HepG2 (cell line): Measurements from ENCODE around the gene PGC. TPM values are rescaled to one million over a fixed set of nuclear protein-coding genes. Genes with fewer than 3 reads are reported as not detected.
A peak's percentile ranks its signal among the peaks of the same experiment; 100 is the strongest.

Source experiments
- KDM4B ChIP-seq: sonication (generic); formaldehyde crosslinking; IDR thresholded peaks from 2 replicates; pipeline ENCODE4 v1.4.0; 2020; ENCODE audit warnings: missing genetic modification reagents
- MEIS1 ChIP-seq: sonication (generic); formaldehyde crosslinking; IDR thresholded peaks from 2 replicates; pipeline ENCODE4 v1.9.0; 2021; ENCODE audit warnings: mild to moderate bottlenecking, missing genetic modification reagents, moderate library complexity, borderline replicate concordance
- NFKB2 ChIP-seq: sonication (generic); formaldehyde crosslinking; IDR thresholded peaks from 2 replicates; pipeline ENCODE4 v1.4.0; 2020; ENCODE audit warnings: missing genetic modification reagents, borderline replicate concordance
- REXO4 ChIP-seq: sonication (generic); formaldehyde crosslinking; IDR thresholded peaks from 2 replicates; pipeline ENCODE4 v1.8.0; 2022; ENCODE audit warnings: missing genetic modification reagents, mild to moderate bottlenecking, borderline replicate concordance
- TCF7L2 ChIP-seq: IDR thresholded peaks from 2 replicates; pipeline ENCODE4 v1.6.1; 2011; ENCODE audit warnings: mild to moderate bottlenecking, low read depth, low read length, moderate library complexity
- ZBTB20 ChIP-seq: sonication (generic); formaldehyde crosslinking; IDR thresholded peaks from 2 replicates; pipeline ENCODE4 v1.8.1; 2023; ENCODE audit warnings: missing genetic modification reagents, low read depth, mild to moderate bottlenecking, borderline replicate concordance
- ZBTB3 ChIP-seq: sonication (generic); formaldehyde crosslinking; IDR thresholded peaks from 2 replicates; pipeline ENCODE4 v1.4.0; 2020; ENCODE audit warnings: low read depth, mild to moderate bottlenecking, moderate library complexity, missing genetic modification reagents, borderline replicate concordance
- ZNF547 ChIP-seq: sonication (generic); formaldehyde crosslinking; IDR thresholded peaks from 2 replicates; pipeline ENCODE4 v1.5.1; 2020; ENCODE audit warnings: mild to moderate bottlenecking, missing genetic modification reagents
- ZNF672 ChIP-seq: sonication (generic); formaldehyde crosslinking; IDR thresholded peaks from 2 replicates; pipeline ENCODE4 v1.8.1; 2022; ENCODE audit warnings: missing genetic modification reagents
- ZNF678 ChIP-seq: sonication (generic); formaldehyde crosslinking; IDR thresholded peaks from 2 replicates; pipeline ENCODE4 v1.4.0; 2020; ENCODE audit warnings: mild to moderate bottlenecking, missing genetic modification reagents
- polyA plus RNA-seq, 8 experiments: library from polyadenylated mRNA; depleted of rRNA in 3 of 8; stranded (reverse) in 7 of 8; unstranded in 1 of 8; fragments of >200 nt; fragmentation: Illumina TruSeq in 4 of 8; extraction: Trizol in 4 of 8; gene quantifications; 2 replicates each; pipeline versions ENCODE4 v1.2.1 to v1.2.3, GENCODE V29; 2011 to 2016; ENCODE audit warnings: low read depth in 4 of 8, missing spikeins in 1 of 8, mixed read lengths in 1 of 8; ENCODE audit not compliant: insufficient read depth in 1 of 8
- total RNA-seq, 5 experiments: library from RNA; depleted of rRNA; stranded (reverse); fragments of >200 nt; fragmentation: Illumina TruSeq; extraction: Trizol; gene quantifications; 2 replicates each; pipeline ENCODE4 v1.2.3, GENCODE V29; 2016; ENCODE audit warnings: low read depth in 1 of 5
- TF ChIP-seq, protein P1 (sequence below): sonication (generic); formaldehyde crosslinking; IDR thresholded peaks from 2 replicates; pipeline ENCODE4 v1.8.0; 2022; ENCODE audit warnings: low read depth, missing genetic modification reagents
- TF ChIP-seq, protein P2 (sequence below): sonication (generic); formaldehyde crosslinking; IDR thresholded peaks from 2 replicates; pipeline ENCODE4 v1.9.0; 2021; ENCODE audit warnings: missing genetic modification reagents, mild to moderate bottlenecking, borderline replicate concordance
- TF ChIP-seq, protein P3 (sequence below): IDR thresholded peaks from 2 replicates; pipeline ENCODE4 v1.6.1; 2012; ENCODE audit warnings: low read length, improper control_type of control experiment
- TF ChIP-seq, protein P4 (sequence below): sonication (generic); formaldehyde crosslinking; IDR thresholded peaks from 2 replicates; pipeline ENCODE4 v1.8.1; 2022; ENCODE audit warnings: mild to moderate bottlenecking, missing genetic modification reagents
- TF ChIP-seq, protein P5 (sequence below): fragments of 450-650 bp; IDR thresholded peaks from 2 replicates; pipeline ENCODE4 v1.6.1; 2016
- TF ChIP-seq, protein P6 (sequence below): sonication (generic); formaldehyde crosslinking; IDR thresholded peaks from 2 replicates; pipeline ENCODE4 v1.5.0; 2020; ENCODE audit warnings: mild to moderate bottlenecking, missing genetic modification reagents

Gene PGC
- total and polyA plus RNA-seq, 2 of the 13 experiments (the other 11 are each of a cell fraction or from before 2014, with no cell fraction given) = 426 to 502 TPM

DNA sequence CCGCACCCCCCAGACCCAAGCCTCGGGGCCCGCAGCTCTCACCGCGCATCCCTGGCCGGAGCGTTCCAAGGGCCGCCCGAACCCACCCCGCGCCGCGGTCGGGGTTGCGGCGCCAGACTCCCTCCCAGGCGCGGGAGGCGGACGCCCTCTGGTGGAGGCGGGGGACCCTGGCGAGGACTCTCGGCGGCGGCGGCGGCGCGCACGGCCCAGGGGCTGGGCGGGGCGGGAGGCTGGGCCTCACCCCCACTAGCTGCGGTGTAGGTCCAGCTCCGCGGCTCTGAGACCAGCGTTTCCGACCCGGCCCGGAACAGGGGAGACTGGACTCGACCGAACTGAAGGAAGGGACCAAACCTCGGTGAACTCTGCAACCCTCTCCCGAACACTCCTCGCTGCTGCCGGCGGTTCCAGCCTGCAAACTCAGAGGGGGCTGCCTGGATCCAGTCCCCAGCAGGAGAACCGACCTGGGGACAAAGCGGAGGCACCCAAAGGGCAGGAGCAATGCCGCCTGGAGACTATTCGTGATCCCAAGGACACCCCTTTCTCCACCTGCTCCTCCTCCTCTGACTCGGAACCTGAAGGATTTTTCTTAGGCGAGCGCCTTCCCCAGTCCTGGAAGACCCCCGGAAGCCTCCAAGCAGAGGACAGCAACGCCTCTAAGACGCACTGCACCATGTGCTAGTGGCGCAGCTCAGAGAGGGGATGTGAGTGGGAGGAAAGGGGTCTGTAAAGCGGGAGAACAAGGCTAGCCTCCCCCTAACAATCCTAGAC, 39.4 kb upstream of the PGC start (continued):
- TF ChIP-seq, protein P1, sequence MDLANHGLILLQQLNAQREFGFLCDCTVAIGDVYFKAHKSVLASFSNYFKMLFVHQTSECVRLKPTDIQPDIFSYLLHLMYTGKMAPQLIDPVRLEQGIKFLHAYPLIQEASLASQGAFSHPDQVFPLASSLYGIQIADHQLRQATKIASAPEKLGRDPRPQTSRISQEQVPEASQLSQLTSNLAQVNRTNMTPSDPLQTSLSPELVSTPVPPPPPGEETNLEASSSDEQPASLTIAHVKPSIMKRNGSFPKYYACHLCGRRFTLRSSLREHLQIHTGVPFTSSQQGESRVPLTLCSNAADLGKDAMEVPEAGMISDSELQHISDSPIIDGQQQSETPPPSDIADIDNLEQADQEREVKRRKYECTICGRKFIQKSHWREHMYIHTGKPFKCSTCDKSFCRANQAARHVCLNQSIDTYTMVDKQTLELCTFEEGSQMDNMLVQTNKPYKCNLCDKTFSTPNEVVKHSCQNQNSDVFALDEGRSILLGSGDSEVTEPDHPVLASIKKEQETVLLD (CRISPR knock-in tag) = peak; percentile 72; the same call in 1 of the 2 replicates
- TF ChIP-seq ZNF672 (no peak), ZBTB20 (CRISPR knock-in tag) (peak; percentile 36), KDM4B (no peak; the same call in 1 of the 2 replicates), NFKB2 (CRISPR knock-in tag) (no peak; the same call in 1 of the 2 replicates), ZBTB3 (CRISPR knock-in tag) (0 out of 2 replicates have a peak, but pooled peaks have one; percentile 69), REXO4 (CRISPR knock-in tag) (no peak), TCF7L2 (no peak), ZNF547 (CRISPR knock-in tag) (peak; percentile 72; the same call in 1 of the 2 replicates), ZNF678 (0 out of 2 replicates have a peak, but pooled peaks have one; percentile 11), MEIS1 (CRISPR knock-in tag) (no peak; the same call in 1 of the 2 replicates)
- TF ChIP-seq, protein P2, sequence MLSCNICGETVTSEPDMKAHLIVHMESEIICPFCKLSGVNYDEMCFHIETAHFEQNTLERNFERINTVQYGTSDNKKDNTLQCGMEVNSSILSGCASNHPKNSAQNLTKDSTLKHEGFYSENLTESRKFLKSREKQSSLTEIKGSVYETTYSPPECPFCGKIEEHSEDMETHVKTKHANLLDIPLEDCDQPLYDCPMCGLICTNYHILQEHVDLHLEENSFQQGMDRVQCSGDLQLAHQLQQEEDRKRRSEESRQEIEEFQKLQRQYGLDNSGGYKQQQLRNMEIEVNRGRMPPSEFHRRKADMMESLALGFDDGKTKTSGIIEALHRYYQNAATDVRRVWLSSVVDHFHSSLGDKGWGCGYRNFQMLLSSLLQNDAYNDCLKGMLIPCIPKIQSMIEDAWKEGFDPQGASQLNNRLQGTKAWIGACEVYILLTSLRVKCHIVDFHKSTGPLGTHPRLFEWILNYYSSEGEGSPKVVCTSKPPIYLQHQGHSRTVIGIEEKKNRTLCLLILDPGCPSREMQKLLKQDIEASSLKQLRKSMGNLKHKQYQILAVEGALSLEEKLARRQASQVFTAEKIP = no peak
- TF ChIP-seq, protein P3, sequence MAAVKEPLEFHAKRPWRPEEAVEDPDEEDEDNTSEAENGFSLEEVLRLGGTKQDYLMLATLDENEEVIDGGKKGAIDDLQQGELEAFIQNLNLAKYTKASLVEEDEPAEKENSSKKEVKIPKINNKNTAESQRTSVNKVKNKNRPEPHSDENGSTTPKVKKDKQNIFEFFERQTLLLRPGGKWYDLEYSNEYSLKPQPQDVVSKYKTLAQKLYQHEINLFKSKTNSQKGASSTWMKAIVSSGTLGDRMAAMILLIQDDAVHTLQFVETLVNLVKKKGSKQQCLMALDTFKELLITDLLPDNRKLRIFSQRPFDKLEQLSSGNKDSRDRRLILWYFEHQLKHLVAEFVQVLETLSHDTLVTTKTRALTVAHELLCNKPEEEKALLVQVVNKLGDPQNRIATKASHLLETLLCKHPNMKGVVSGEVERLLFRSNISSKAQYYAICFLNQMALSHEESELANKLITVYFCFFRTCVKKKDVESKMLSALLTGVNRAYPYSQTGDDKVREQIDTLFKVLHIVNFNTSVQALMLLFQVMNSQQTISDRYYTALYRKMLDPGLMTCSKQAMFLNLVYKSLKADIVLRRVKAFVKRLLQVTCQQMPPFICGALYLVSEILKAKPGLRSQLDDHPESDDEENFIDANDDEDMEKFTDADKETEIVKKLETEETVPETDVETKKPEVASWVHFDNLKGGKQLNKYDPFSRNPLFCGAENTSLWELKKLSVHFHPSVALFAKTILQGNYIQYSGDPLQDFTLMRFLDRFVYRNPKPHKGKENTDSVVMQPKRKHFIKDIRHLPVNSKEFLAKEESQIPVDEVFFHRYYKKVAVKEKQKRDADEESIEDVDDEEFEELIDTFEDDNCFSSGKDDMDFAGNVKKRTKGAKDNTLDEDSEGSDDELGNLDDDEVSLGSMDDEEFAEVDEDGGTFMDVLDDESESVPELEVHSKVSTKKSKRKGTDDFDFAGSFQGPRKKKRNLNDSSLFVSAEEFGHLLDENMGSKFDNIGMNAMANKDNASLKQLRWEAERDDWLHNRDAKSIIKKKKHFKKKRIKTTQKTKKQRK = no peak
- TF ChIP-seq, protein P4, sequence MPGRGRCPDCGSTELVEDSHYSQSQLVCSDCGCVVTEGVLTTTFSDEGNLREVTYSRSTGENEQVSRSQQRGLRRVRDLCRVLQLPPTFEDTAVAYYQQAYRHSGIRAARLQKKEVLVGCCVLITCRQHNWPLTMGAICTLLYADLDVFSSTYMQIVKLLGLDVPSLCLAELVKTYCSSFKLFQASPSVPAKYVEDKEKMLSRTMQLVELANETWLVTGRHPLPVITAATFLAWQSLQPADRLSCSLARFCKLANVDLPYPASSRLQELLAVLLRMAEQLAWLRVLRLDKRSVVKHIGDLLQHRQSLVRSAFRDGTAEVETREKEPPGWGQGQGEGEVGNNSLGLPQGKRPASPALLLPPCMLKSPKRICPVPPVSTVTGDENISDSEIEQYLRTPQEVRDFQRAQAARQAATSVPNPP = no peak
- TF ChIP-seq, protein P5, sequence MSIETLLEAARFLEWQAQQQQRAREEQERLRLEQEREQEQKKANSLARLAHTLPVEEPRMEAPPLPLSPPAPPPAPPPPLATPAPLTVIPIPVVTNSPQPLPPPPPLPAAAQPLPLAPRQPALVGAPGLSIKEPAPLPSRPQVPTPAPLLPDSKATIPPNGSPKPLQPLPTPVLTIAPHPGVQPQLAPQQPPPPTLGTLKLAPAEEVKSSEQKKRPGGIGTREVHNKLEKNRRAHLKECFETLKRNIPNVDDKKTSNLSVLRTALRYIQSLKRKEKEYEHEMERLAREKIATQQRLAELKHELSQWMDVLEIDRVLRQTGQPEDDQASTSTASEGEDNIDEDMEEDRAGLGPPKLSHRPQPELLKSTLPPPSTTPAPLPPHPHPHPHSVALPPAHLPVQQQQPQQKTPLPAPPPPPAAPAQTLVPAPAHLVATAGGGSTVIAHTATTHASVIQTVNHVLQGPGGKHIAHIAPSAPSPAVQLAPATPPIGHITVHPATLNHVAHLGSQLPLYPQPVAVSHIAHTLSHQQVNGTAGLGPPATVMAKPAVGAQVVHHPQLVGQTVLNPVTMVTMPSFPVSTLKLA = no peak
- TF ChIP-seq, protein P6, sequence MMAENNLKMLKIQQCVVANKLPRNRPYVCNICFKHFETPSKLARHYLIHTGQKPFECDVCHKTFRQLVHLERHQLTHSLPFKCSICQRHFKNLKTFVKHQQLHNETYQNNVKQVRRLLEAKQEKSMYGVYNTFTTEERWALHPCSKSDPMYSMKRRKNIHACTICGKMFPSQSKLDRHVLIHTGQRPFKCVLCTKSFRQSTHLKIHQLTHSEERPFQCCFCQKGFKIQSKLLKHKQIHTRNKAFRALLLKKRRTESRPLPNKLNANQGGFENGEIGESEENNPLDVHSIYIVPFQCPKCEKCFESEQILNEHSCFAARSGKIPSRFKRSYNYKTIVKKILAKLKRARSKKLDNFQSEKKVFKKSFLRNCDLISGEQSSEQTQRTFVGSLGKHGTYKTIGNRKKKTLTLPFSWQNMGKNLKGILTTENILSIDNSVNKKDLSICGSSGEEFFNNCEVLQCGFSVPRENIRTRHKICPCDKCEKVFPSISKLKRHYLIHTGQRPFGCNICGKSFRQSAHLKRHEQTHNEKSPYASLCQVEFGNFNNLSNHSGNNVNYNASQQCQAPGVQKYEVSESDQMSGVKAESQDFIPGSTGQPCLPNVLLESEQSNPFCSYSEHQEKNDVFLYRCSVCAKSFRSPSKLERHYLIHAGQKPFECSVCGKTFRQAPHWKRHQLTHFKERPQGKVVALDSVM (CRISPR knock-in tag) = peak; percentile 89
